ENCODE measurements around the gene NCL. TPM values are rescaled to one million over a fixed set of nuclear protein-coding genes. Genes with fewer than 3 reads are reported as not detected.
A peak's percentile ranks its signal among the peaks of the same experiment; 100 is the strongest.

NCL gene
- total and polyA plus RNA-seq, 2 of the 13 experiments (the other 11 are each of a cell fraction or from before 2014, with no cell fraction given), result 105 to 779 TPM

DNA sequence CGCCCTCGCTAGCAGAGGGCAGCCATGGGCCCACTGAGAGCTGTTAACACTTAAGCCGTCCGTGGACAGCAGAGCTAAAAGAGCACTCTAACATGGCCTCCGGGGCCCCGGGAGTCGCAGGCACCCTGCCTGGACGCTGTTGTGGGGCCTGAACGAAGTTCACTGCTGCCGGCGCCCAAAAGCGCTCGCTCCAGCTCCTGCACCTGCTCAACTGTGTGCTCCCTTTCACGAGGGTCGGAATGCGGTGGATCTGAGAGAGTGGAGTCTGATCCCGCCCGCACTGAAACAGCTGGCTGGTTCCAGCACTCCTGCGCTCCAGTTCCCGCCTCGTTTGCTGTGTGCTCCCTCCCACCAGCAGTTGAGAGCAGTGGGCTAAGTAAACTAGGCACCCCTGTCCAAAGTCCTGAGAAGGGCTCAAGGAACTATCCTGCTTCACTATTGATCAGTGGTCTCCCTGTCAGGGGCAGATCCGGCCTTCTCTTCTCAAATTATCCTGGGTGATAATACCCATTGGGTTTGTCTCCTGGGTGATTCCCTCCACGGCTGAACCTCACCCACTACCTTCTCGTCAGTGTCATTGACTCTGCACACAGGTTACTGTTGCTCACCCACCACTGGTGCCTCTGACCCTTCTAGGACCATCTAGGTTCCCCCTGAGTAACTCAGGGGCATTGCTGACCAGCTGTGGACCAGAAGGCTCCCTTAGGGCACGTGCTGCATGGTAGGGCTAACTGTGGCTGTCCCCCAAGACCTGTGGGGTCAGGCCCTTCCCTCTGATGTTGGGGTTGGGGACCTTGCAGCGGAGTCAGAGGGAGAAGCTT is 45.3 kb downstream of the NCL start (continued):
- no peak for TF ChIP-seq MBNL3 (CRISPR knock-in tag; conservative IDR thresholded peaks at IDR 0.05)
- TF ChIP-seq, protein P1, sequence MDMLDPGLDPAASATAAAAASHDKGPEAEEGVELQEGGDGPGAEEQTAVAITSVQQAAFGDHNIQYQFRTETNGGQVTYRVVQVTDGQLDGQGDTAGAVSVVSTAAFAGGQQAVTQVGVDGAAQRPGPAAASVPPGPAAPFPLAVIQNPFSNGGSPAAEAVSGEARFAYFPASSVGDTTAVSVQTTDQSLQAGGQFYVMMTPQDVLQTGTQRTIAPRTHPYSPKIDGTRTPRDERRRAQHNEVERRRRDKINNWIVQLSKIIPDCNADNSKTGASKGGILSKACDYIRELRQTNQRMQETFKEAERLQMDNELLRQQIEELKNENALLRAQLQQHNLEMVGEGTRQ (IDR thresholded peaks at IDR 0.05; ENCODE audit: low read depth, low read length), result no peak
- TF ChIP-seq, protein P1 (CRISPR knock-in tag; IDR thresholded peaks at IDR 0.05; ENCODE audit: borderline replicate concordance), result no peak; the same call in 1 of the 2 replicates
- no peak for TF ChIP-seq POLR2AphosphoS5 (IDR thresholded peaks at IDR 0.05; ENCODE audit: low read depth, low read length)
- TF ChIP-seq POLR2G (IDR thresholded peaks at IDR 0.05; ENCODE audit: low read depth, low read length), result no peak
- no peak; the same call in 1 of the 2 replicates for TF ChIP-seq ZNF138 (CRISPR knock-in tag; IDR thresholded peaks at IDR 0.05; ENCODE audit: low read depth)
- no peak for TF ChIP-seq CAMTA2 (CRISPR knock-in tag; IDR thresholded peaks at IDR 0.05; ENCODE audit: borderline replicate concordance)
- peak; percentile 44; the same call in 1 of the 2 replicates for TF ChIP-seq MEF2D (CRISPR knock-in tag; IDR thresholded peaks at IDR 0.05)
- no peak for TF ChIP-seq SAP130 (CRISPR knock-in tag; IDR thresholded peaks at IDR 0.05; ENCODE audit: low read depth)
- TF ChIP-seq, protein P2, sequence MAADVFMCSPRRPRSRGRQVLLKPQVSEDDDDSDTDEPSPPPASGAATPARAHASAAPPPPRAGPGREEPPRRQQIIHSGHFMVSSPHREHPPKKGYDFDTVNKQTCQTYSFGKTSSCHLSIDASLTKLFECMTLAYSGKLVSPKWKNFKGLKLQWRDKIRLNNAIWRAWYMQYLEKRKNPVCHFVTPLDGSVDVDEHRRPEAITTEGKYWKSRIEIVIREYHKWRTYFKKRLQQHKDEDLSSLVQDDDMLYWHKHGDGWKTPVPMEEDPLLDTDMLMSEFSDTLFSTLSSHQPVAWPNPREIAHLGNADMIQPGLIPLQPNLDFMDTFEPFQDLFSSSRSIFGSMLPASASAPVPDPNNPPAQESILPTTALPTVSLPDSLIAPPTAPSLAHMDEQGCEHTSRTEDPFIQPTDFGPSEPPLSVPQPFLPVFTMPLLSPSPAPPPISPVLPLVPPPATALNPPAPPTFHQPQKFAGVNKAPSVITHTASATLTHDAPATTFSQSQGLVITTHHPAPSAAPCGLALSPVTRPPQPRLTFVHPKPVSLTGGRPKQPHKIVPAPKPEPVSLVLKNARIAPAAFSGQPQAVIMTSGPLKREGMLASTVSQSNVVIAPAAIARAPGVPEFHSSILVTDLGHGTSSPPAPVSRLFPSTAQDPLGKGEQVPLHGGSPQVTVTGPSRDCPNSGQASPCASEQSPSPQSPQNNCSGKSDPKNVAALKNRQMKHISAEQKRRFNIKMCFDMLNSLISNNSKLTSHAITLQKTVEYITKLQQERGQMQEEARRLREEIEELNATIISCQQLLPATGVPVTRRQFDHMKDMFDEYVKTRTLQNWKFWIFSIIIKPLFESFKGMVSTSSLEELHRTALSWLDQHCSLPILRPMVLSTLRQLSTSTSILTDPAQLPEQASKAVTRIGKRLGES (CRISPR knock-in tag; IDR thresholded peaks at IDR 0.05; ENCODE audit: borderline replicate concordance), result no peak
- no peak for TF ChIP-seq SIX4 (CRISPR knock-in tag; IDR thresholded peaks at IDR 0.05)
- no peak for TF ChIP-seq MZF1 (CRISPR knock-in tag; IDR thresholded peaks at IDR 0.05; ENCODE audit: borderline replicate concordance)
- TF ChIP-seq XBP1 (CRISPR knock-in tag; IDR thresholded peaks at IDR 0.05), result 0 out of 2 replicates have a peak, but pooled peaks have one; percentile 45
- TF ChIP-seq ZNF33B (CRISPR knock-in tag; IDR thresholded peaks at IDR 0.05), result no peak
- no peak for TF ChIP-seq ZNF713 (CRISPR knock-in tag; IDR thresholded peaks at IDR 0.05)
- no peak for TF ChIP-seq ZSCAN30 (CRISPR knock-in tag; IDR thresholded peaks at IDR 0.05)
- TF ChIP-seq, protein P3, sequence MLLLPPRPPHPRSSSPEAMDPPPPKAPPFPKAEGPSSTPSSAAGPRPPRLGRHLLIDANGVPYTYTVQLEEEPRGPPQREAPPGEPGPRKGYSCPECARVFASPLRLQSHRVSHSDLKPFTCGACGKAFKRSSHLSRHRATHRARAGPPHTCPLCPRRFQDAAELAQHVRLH (CRISPR knock-in tag; IDR thresholded peaks at IDR 0.05; ENCODE audit: borderline replicate concordance, low read depth), result no peak
- peak; percentile 60; the same call in 1 of the 2 replicates for TF ChIP-seq NFKB2 (CRISPR knock-in tag; IDR thresholded peaks at IDR 0.05; ENCODE audit: borderline replicate concordance)
- no peak for TF ChIP-seq IKZF1 (IDR thresholded peaks at IDR 0.05)
- no peak for TF ChIP-seq NFE2 (CRISPR knock-in tag; IDR thresholded peaks at IDR 0.05)
- TF ChIP-seq IRX3 (CRISPR knock-in tag; IDR thresholded peaks at IDR 0.05; ENCODE audit: borderline replicate concordance, low read depth), result no peak
- no peak for TF ChIP-seq ZNF678 (CRISPR knock-in tag; IDR thresholded peaks at IDR 0.05)
- 0 out of 2 replicates have a peak, but pooled peaks have one; percentile 30 for TF ChIP-seq ZNF619 (CRISPR knock-in tag; IDR thresholded peaks at IDR 0.05)
- TF ChIP-seq ZNF326 (CRISPR knock-in tag; IDR thresholded peaks at IDR 0.05; ENCODE audit: borderline replicate concordance), result no peak
- TF ChIP-seq ZNF816 (CRISPR knock-in tag; IDR thresholded peaks at IDR 0.05; ENCODE audit: borderline replicate concordance), result no peak
- TF ChIP-seq FOXC1 (CRISPR knock-in tag; IDR thresholded peaks at IDR 0.05; ENCODE audit: borderline replicate concordance), result peak; percentile 26; the same call in 1 of the 2 replicates
- TF ChIP-seq FOXA3 (CRISPR knock-in tag; IDR thresholded peaks at IDR 0.05), result no peak
- no peak for TF ChIP-seq NFE2L2 (IDR thresholded peaks at IDR 0.05; ENCODE audit: low read length)

All from HepG2 (cell line).